Transverse colon (tissue), 4 donors: ENCODE results near the gene ATP6V0E1.

ENCODE experiments used
- CTCF ChIP-seq, 5 experiments: fragments of 200-600 bp in 3 of 5; fragments of 450-650 bp in 2 of 5; sonication (generic) in 3 of 5; IDR thresholded peaks; 1 replicate in 2 of 5; 2 replicates in 3 of 5; pipeline ENCODE4 v1.5.1; 2016 to 2017; ENCODE audit warnings: antibody characterized with exemption in 5 of 5, inconsistent platforms in 3 of 5, mild to moderate bottlenecking in 2 of 5, moderate library complexity in 1 of 5
- EP300 ChIP-seq: sonication (generic); formaldehyde crosslinking; IDR thresholded peaks from one replicate; pipeline ENCODE4 v1.6.1; 2017; ENCODE audit warnings: antibody characterized with exemption, low read depth
- POLR2A ChIP-seq: fragments of 450-650 bp; IDR thresholded peaks from one replicate; pipeline ENCODE4 v1.6.1; 2016; ENCODE audit warnings: antibody characterized with exemption, mild to moderate bottlenecking, moderate library complexity
- POLR2AphosphoS5 ChIP-seq, 3 donors: sonication (generic); formaldehyde crosslinking; IDR thresholded peaks; one replicate each; pipeline ENCODE4 v1.6.1; 2016; ENCODE audit warnings: antibody characterized with exemption in 3 of 3

GRCh38 chr5:173032730-173033129 is 49.2 kb downstream of the ATP6V0E1 start:
- TF ChIP-seq POLR2A (no peak), CTCF (IDR thresholded peaks at IDR 0.05) (no peak), EP300 (no peak), POLR2AphosphoS5 (IDR thresholded peaks at IDR 0.05) (no peak)
